ENCODE measurements around the gene USP24. TPM values are rescaled to one million over a fixed set of nuclear protein-coding genes. Genes with fewer than 3 reads are reported as not detected.

The USP24 gene
- total RNA-seq, 1 donor from 2014 or later: 44.6 TPM

DNA sequence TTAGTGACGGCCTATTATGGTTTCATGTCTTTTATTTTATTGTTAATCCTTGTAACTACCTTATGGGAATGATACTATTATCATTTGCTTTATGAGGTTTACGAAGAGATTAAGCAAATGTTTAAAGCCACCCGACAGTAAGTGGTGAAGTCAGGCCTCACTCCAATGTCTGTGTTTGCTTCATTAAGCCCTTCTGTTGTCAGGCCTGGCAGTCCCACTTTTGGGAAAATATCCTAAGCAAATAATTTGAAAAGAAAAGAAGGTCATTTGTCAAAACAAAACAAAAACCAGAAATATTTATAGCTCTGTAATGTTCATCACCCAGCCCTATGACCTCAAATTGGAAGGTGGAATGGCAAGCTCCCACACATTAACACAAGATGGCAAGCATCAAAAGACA, 40.7 kb upstream of the USP24 start:
- Mint-ChIP-seq H3K9me3 (no peaks in the 10 kb centered on the region), H3K4me3 (no peak overlapping the region), H3K27ac (ENCODE audit: unreplicated experiment) (no peak overlapping the region), H3K4me1 (no peaks in the 10 kb centered on the region), H3K27me3 (ENCODE audit: low read depth) (no peaks in the 10 kb centered on the region), H3K36me3 (ENCODE audit: low read depth) (no peaks in the 10 kb centered on the region)
- DNase-seq (ENCODE audit: low read depth, low spot score): no peak
- TF ChIP-seq, protein P1, sequence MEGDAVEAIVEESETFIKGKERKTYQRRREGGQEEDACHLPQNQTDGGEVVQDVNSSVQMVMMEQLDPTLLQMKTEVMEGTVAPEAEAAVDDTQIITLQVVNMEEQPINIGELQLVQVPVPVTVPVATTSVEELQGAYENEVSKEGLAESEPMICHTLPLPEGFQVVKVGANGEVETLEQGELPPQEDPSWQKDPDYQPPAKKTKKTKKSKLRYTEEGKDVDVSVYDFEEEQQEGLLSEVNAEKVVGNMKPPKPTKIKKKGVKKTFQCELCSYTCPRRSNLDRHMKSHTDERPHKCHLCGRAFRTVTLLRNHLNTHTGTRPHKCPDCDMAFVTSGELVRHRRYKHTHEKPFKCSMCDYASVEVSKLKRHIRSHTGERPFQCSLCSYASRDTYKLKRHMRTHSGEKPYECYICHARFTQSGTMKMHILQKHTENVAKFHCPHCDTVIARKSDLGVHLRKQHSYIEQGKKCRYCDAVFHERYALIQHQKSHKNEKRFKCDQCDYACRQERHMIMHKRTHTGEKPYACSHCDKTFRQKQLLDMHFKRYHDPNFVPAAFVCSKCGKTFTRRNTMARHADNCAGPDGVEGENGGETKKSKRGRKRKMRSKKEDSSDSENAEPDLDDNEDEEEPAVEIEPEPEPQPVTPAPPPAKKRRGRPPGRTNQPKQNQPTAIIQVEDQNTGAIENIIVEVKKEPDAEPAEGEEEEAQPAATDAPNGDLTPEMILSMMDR (conservative IDR thresholded peaks at IDR 0.05): no peak

DNA sequence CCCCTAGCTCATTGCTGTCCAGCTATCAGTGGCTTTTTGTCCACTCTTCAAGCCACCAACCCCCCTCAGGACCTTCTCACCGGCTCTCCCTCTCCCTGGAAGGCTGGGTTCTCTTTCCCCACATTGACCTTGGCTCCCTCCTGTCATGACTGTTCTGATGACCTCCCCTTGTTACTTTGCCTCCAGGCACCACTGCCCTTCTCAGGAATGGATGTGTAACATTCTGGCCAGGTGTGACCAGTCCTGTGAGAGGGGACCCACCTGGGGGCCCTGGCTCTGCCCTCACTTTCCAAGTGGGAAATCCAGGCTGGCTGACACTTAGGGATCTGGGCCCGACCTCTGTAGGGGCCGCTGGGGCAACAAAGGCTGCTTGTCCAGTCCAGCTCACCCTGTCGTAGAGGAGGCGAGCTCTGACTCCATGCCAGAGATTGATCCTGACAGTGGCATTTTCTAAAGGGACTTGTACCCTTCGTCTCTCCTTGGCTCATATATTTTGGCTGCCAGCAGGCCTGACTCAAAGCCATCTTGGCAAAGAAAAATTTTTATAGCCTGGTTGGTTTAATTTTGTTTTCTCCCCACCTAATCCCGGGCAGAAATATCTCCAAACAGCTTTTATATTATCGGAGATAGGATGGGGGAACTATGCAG, 37.9 kb upstream of the USP24 start:
- no peak overlapping the region for H3K27ac Mint-ChIP-seq (ENCODE audit: unreplicated experiment)
- H3K4me3 Mint-ChIP-seq: no peak overlapping the region
- no peaks in the 10 kb centered on the region for H3K36me3 Mint-ChIP-seq (ENCODE audit: low read depth)
- peaks cover 3% of the 10 kb centered on the region for H3K4me1 Mint-ChIP-seq
- no peaks in the 10 kb centered on the region for H3K9me3 Mint-ChIP-seq
- no peaks in the 10 kb centered on the region for H3K27me3 Mint-ChIP-seq (ENCODE audit: low read depth)
- TF ChIP-seq, protein P1 (conservative IDR thresholded peaks at IDR 0.05): no peak
- no peak for DNase-seq (ENCODE audit: low read depth, low spot score)

DNA sequence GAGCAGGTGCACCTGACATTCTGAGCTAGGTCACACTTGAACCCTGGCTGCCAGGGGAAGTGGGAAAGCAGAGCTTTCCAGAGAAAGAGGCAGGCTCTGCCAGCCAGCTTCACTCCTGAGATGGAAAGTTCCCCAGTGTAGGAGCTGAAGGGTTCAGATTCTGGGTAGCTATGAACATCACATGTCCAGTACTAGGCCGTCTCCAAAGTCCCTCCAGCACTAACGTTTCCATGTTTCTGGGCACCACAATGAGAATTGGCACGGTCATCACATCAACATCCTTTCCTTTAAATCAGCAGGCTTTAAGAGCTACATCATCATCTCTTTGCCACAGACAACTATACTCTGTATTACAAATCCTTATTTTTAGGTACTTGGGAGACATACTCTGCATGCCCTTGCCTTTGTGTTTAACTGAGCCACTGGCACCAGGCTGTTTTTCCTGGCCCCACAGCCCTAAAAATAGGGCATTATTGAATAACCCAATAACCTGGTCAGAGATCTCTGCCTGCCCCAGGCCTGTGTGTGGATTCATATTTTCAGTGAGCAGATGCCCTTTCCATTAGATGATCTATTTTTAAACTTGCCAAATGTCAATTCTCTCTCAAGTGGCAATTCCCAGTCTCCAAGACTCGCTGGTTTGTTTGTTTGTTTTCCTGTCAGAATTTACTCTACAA, 35.4 kb upstream of the USP24 start:
- no peaks in the 10 kb centered on the region for H3K36me3 Mint-ChIP-seq (ENCODE audit: low read depth)
- DNase-seq (ENCODE audit: low read depth, low spot score): no peak
- TF ChIP-seq, protein P1 (conservative IDR thresholded peaks at IDR 0.05): no peak
- no peak overlapping the region for H3K27ac Mint-ChIP-seq (ENCODE audit: unreplicated experiment)
- peaks cover 6% of the 10 kb centered on the region for H3K4me1 Mint-ChIP-seq
- no peaks in the 10 kb centered on the region for H3K9me3 Mint-ChIP-seq
- no peak overlapping the region for H3K4me3 Mint-ChIP-seq
- H3K27me3 Mint-ChIP-seq (ENCODE audit: low read depth): no peaks in the 10 kb centered on the region

DNA sequence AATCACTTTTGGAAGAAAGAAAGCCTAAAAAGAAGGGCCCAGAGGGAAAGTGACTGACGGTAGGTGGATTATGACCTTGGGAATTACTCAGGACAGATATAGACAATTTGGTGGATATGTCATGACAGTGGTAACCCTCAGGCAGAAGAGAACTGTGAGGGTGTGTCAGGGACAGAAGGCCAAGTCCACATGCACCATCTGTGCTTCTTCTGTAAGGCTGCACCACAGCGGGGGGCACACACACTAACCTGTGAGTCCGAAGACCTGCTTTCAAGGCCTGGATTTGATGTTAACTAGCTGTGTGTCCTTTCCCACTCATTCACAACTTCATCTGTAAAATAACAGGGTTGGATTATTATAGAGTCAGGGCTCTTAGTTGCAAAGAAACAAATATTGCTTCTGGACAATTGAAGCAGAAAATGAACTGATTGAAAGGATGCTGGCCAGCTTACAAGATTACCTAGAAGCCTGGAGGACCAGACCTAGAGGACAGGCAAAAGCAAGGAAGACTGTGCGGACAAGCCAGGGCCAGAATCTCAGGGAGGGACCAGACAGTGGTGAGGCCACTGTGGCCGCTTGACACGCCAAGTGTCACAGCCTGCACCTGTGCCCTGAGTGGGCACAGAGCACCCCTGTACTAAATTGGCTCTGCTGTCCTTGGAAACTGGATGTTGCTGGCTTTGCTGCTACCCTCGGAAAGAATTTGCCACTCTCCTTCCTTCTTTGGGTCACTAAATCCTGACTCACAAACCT, 34.7 kb upstream of the USP24 start:
- Mint-ChIP-seq H3K4me3 (no peak overlapping the region), H3K4me1 (peaks cover 9% of the 10 kb centered on the region), H3K36me3 (ENCODE audit: low read depth) (no peaks in the 10 kb centered on the region), H3K9me3 (no peaks in the 10 kb centered on the region), H3K27ac (ENCODE audit: unreplicated experiment) (no peak overlapping the region), H3K27me3 (ENCODE audit: low read depth) (no peaks in the 10 kb centered on the region)
- no peak for DNase-seq (ENCODE audit: low read depth, low spot score)
- TF ChIP-seq, protein P1 (conservative IDR thresholded peaks at IDR 0.05): no peak

GRCh38 chr1:55246896-55247295, 31.7 kb upstream of the USP24 start:
- no peaks in the 10 kb centered on the region for H3K9me3 Mint-ChIP-seq
- H3K36me3 Mint-ChIP-seq (ENCODE audit: low read depth): no peaks in the 10 kb centered on the region
- TF ChIP-seq, protein P1 (conservative IDR thresholded peaks at IDR 0.05): no peak
- H3K27me3 Mint-ChIP-seq (ENCODE audit: low read depth): no peaks in the 10 kb centered on the region
- DNase-seq (ENCODE audit: low read depth, low spot score): no peak
- no peak overlapping the region for H3K4me3 Mint-ChIP-seq
- H3K27ac Mint-ChIP-seq (ENCODE audit: unreplicated experiment): no peak overlapping the region
- peaks cover 9% of the 10 kb centered on the region for H3K4me1 Mint-ChIP-seq
